Activated CD8-positive, alpha-beta memory T cell treated with anti-CD3 and anti-CD28 coated beads, Interleukin-2, amount 10 ng/mL, durations not matched to agents 7 days and 5 days (primary cell): Measurements from ENCODE around the gene CLINT1. TPM values are rescaled to one million over a fixed set of nuclear protein-coding genes. Genes with fewer than 3 reads are reported as not detected.

Experiments used
- ATAC-seq: fragments of 150-1000 bp; cut with Tn5 transposase; one replicate; pipeline ENCODE4 v1.10.0; 2021; ENCODE audit warnings: moderate library complexity
- CTCF ChIA-PET: fragments of 350-600 bp; sonication (Branson Sonifier 250); formaldehyde crosslinking; loops from one replicate; lab custom pipeline; 2021; ENCODE audit warnings: antibody characterized with exemption; lab: Charles Lee
- DNase-seq: peaks from one replicate; pipeline ENCODE4 v3.0.0-alpha.2; 2020
- H3K27ac Mint-ChIP-seq: one replicate; pipeline ENCODE4 v1.8.0; 2021; ENCODE audit warnings: mild to moderate bottlenecking, mixed read lengths
- H3K27me3 Mint-ChIP-seq: one replicate; pipeline ENCODE4 v1.8.0; 2021; ENCODE audit warnings: mixed read lengths
- H3K36me3 Mint-ChIP-seq: one replicate; pipeline ENCODE4 v1.8.0; 2021; ENCODE audit warnings: mild to moderate bottlenecking, mixed read lengths
- H3K4me1 Mint-ChIP-seq: one replicate; pipeline ENCODE4 v1.8.0; 2021; ENCODE audit warnings: mixed read lengths
- H3K4me3 Mint-ChIP-seq: one replicate; pipeline ENCODE4 v1.8.0; 2021; ENCODE audit warnings: mild to moderate bottlenecking, moderate library complexity, mixed read lengths
- H3K9me3 Mint-ChIP-seq: one replicate; pipeline ENCODE4 v1.8.0; 2022; ENCODE audit warnings: low read depth, mixed read lengths
- total RNA-seq, 2 experiments: library from RNA; stranded (reverse); gene quantifications; one replicate each; pipeline ENCODE4 v1.2.3, GENCODE V29; 2021

Gene CLINT1
- total RNA-seq, 2 experiments from 2014 or later, result 48.4 to 56.6 TPM

- no peak overlapping the region for H3K4me3 Mint-ChIP-seq
- H3K9me3 Mint-ChIP-seq, result no peaks in the 10 kb centered on the region
- no peak overlapping the region for H3K27ac Mint-ChIP-seq
- DNase-seq, result no peak
- H3K4me1 Mint-ChIP-seq, result peaks cover 11% of the 10 kb centered on the region
- peaks cover 11% of the 10 kb centered on the region for H3K36me3 Mint-ChIP-seq
- CTCF ChIA-PET, result interaction anchor here (1.0 to 1.2 kb wide), 2 partner anchors 8 to 48 kb away, joined by 3 to 4 read pairs; no protein-coding TSS in a partner anchor
- no peak for ATAC-seq
- H3K27me3 Mint-ChIP-seq, result no peaks in the 10 kb centered on the region
Measured at GRCh38 chr5:157821822-157822622, 36.9 kb downstream of the CLINT1 start.

- Mint-ChIP-seq H3K36me3 (peaks cover 13% of the 10 kb centered on the region), H3K27me3 (no peaks in the 10 kb centered on the region), H3K4me3 (no peak overlapping the region), H3K9me3 (no peaks in the 10 kb centered on the region), H3K27ac (no peak overlapping the region), H3K4me1 (peaks cover 11% of the 10 kb centered on the region)
- no peak for DNase-seq
- CTCF ChIA-PET, result no interaction called here
- ATAC-seq, result no peak
Measured at GRCh38 chr5:157821405-157821804, 37.5 kb downstream of the CLINT1 start.

DNA sequence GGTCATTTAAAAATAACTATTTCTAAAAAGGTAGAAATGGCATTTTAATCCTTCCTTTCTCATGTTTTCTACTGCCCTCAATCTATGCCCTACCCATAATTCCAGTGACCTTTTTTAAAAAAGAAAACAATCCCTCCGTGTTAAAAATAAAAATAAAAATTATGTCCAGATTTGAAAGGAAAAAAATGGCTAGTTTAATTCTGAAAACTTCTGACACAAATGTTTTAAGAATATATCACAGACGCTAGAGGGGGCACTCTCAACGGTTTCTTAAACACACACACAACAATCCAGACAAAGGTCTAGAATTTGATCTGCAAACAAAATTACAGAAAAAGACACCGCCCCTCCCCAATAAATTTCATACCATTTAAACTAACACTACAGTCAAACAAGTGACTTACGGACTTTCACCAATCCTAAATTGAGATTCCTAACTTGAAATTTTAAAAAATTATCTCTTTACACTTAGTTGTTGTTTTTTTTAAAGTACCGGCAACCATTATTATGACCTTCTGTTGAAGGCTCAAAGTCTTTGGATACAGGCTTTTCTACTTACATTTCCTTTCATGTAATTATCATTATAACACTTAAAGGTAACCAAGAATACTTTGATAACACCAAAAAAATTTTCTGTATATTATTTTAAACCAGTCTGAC lies 38.2 kb downstream of the CLINT1 start:
- DNase-seq (no peak), ATAC-seq (no peak)
- Mint-ChIP-seq H3K27ac (no peak overlapping the region), H3K27me3 (no peaks in the 10 kb centered on the region), H3K9me3 (no peaks in the 10 kb centered on the region), H3K36me3 (peaks cover 13% of the 10 kb centered on the region), H3K4me1 (peaks cover 8% of the 10 kb centered on the region), H3K4me3 (no peak overlapping the region)
- CTCF ChIA-PET, result interaction anchor here (0.8 to 1.2 kb wide), 6 partner anchors 8 to 128 kb away, joined by 3 to 5 read pairs (median 4); partner anchors contain the start of gene CLINT1

GRCh38 chr5:157819502-157820115 lies 39.3 kb downstream of the CLINT1 start:
- Mint-ChIP-seq H3K27me3 (no peaks in the 10 kb centered on the region), H3K4me1 (peaks cover 10% of the 10 kb centered on the region), H3K36me3 (peaks cover 14% of the 10 kb centered on the region), H3K27ac (no peak overlapping the region), H3K4me3 (no peak overlapping the region), H3K9me3 (no peaks in the 10 kb centered on the region)
- DNase-seq (no peak), ATAC-seq (no peak)
- CTCF ChIA-PET, result interaction anchor here (0.8 to 3.2 kb wide), 10 partner anchors 9 to 130 kb away, joined by 3 to 36 read pairs (median 3); partner anchors contain the start of gene CLINT1

- Mint-ChIP-seq H3K4me3 (no peak overlapping the region), H3K27me3 (no peaks in the 10 kb centered on the region), H3K36me3 (peaks cover 19% of the 10 kb centered on the region), H3K27ac (no peak overlapping the region), H3K4me1 (peaks cover 10% of the 10 kb centered on the region), H3K9me3 (no peaks in the 10 kb centered on the region)
- CTCF ChIA-PET, result interaction anchor here (0.6 to 3.2 kb wide), 5 partner anchors 15 to 137 kb away, joined by 3 to 36 read pairs (median 4); partner anchors contain the start of gene CLINT1
- DNase-seq (no peak), ATAC-seq (no peak)
Measured at GRCh38 chr5:157818368-157818767, 40.6 kb downstream of the CLINT1 start.

DNA sequence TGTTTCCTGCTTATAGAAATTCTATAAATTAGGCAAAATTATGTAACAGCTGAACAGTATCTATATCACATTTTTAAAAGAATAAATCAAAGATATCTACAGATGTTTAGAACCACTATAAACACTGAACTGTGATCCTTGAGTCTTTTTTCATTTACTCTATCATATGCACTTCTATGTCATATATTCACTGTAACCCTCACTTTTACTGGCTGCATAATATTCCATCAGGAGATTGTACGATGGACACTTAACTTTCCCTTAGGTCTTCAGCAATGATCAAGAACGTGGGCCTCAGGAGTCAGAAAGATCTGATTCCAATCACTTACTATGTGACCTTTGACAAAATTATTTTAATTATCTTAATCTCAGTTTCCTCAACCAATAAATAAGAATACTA lies 41.0 kb downstream of the CLINT1 start:
- Mint-ChIP-seq H3K4me3 (no peak overlapping the region), H3K27ac (no peak overlapping the region), H3K36me3 (peaks cover 21% of the 10 kb centered on the region), H3K27me3 (no peaks in the 10 kb centered on the region), H3K4me1 (peaks cover 10% of the 10 kb centered on the region), H3K9me3 (no peaks in the 10 kb centered on the region)
- CTCF ChIA-PET, result interaction anchor here (0.6 to 3.2 kb wide), 14 partner anchors 11 to 257 kb away, joined by 3 to 36 read pairs (median 4); partner anchors contain the start of gene CLINT1
- ATAC-seq (no peak), DNase-seq (no peak)

DNA sequence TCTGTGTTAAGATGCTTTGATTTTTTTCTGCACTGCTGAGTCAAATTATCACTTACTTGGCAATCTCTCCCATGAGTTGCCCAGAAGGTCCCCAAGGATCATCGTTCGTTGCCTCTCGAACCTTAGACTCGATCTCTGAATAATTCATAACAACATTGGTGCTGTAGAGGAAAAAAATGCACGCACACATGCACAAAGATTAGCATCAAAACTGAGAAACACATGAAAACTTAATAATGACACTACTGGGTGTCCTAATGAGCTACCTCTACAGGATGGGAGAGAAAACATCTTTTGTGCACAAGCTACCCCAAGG lies 41.6 kb downstream of the CLINT1 start:
- CTCF ChIA-PET, result interaction anchor here (0.8 to 3.2 kb wide), 13 partner anchors 12 to 258 kb away, joined by 3 to 36 read pairs (median 4); partner anchors contain the start of gene CLINT1
- H3K9me3 Mint-ChIP-seq, result no peaks in the 10 kb centered on the region
- H3K36me3 Mint-ChIP-seq, result peaks cover 21% of the 10 kb centered on the region
- no peak overlapping the region for H3K4me3 Mint-ChIP-seq
- ATAC-seq (no peak), DNase-seq (no peak)
- H3K27ac Mint-ChIP-seq, result no peak overlapping the region
- peaks cover 10% of the 10 kb centered on the region for H3K4me1 Mint-ChIP-seq
- H3K27me3 Mint-ChIP-seq, result no peaks in the 10 kb centered on the region

GRCh38 chr5:157816682-157817386 lies 42.1 kb downstream of the CLINT1 start:
- H3K27ac Mint-ChIP-seq, result no peak overlapping the region
- ATAC-seq (no peak), DNase-seq (no peak)
- no peaks in the 10 kb centered on the region for H3K27me3 Mint-ChIP-seq
- H3K4me3 Mint-ChIP-seq, result no peak overlapping the region
- CTCF ChIA-PET, result interaction anchor here (0.5 to 3.2 kb wide), 15 partner anchors 12 to 258 kb away, joined by 3 to 36 read pairs (median 4); partner anchors contain the start of gene CLINT1
- peaks cover 20% of the 10 kb centered on the region for H3K36me3 Mint-ChIP-seq
- H3K9me3 Mint-ChIP-seq, result no peaks in the 10 kb centered on the region
- peaks cover 9% of the 10 kb centered on the region for H3K4me1 Mint-ChIP-seq

DNA sequence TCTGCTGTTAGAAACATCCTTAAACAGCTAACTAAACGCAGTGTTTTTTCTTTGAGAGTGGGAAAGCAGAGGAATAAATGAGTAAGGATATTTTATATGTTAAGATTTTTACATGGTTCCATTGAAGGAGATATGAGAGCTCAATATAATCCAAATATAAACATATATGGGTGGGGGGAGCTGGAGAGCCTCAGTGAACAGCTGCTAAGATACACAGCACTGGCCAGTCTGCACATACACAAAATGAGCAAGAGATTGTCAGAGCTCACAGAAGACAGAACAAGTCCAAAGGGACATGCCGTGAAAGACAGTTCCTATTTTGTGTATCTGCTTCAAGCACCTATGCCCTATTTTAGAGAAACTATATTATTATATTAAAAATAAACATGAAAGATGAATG lies 46.9 kb downstream of the CLINT1 start:
- Mint-ChIP-seq H3K27ac (no peak overlapping the region), H3K27me3 (no peaks in the 10 kb centered on the region), H3K4me1 (peaks cover 2% of the 10 kb centered on the region), H3K4me3 (no peak overlapping the region), H3K9me3 (no peaks in the 10 kb centered on the region), H3K36me3 (peaks cover 20% of the 10 kb centered on the region)
- no peak for DNase-seq
- no peak for ATAC-seq
- CTCF ChIA-PET, result interaction anchor here (1.0 to 3.9 kb wide), 3 partner anchors 13 to 138 kb away, joined by 3 to 20 read pairs (median 3); no protein-coding TSS in a partner anchor

- CTCF ChIA-PET, result no interaction called here
- Mint-ChIP-seq H3K4me3 (no peak overlapping the region), H3K27me3 (no peaks in the 10 kb centered on the region), H3K9me3 (no peaks in the 10 kb centered on the region), H3K27ac (no peak overlapping the region), H3K4me1 (no peaks in the 10 kb centered on the region), H3K36me3 (peaks cover 24% of the 10 kb centered on the region)
- DNase-seq (no peak), ATAC-seq (no peak)
Measured at GRCh38 chr5:157808043-157808442, 50.9 kb downstream of the CLINT1 start.

GRCh38 chr5:157802736-157803135 lies 56.2 kb downstream of the CLINT1 start:
- no peaks in the 10 kb centered on the region for H3K9me3 Mint-ChIP-seq
- ATAC-seq (no peak), DNase-seq (no peak)
- CTCF ChIA-PET, result no interaction called here
- no peaks in the 10 kb centered on the region for H3K27me3 Mint-ChIP-seq
- H3K27ac Mint-ChIP-seq, result no peak overlapping the region
- H3K4me1 Mint-ChIP-seq, result no peaks in the 10 kb centered on the region
- H3K36me3 Mint-ChIP-seq, result peaks cover 15% of the 10 kb centered on the region
- H3K4me3 Mint-ChIP-seq, result no peak overlapping the region

GRCh38 chr5:157800137-157800536 lies 58.8 kb downstream of the CLINT1 start:
- DNase-seq, result no peak
- CTCF ChIA-PET, result no interaction called here
- peaks cover 14% of the 10 kb centered on the region for H3K36me3 Mint-ChIP-seq
- no peak for ATAC-seq
- no peaks in the 10 kb centered on the region for H3K9me3 Mint-ChIP-seq
- no peaks in the 10 kb centered on the region for H3K4me1 Mint-ChIP-seq
- H3K27me3 Mint-ChIP-seq, result no peaks in the 10 kb centered on the region
- no peak overlapping the region for H3K4me3 Mint-ChIP-seq
- H3K27ac Mint-ChIP-seq, result no peak overlapping the region

DNA sequence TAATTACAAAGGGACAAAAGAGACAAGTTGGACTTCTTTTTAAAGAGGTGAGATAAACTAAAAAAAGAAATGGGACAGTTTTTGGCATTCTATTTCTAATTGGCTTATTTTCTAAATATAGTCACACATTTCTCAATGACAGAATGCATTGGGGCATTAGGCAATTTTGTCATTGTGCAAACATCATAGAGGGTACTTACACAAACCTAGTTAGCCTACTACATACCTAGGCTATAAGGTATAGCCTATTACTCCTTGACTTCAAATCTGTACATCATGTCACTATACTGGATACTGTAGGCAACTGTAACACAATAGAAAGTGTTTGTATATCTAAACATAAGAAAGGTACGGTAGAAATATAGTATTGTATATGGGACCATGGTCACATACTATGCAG lies 59.4 kb downstream of the CLINT1 start:
- CTCF ChIA-PET, result no interaction called here
- Mint-ChIP-seq H3K27ac (no peak overlapping the region), H3K27me3 (no peaks in the 10 kb centered on the region), H3K4me1 (no peaks in the 10 kb centered on the region), H3K9me3 (no peaks in the 10 kb centered on the region), H3K4me3 (no peak overlapping the region), H3K36me3 (peaks cover 14% of the 10 kb centered on the region)
- no peak for ATAC-seq
- DNase-seq, result no peak
